SU-DHL-6 (cell line): ENCODE results near the gene NCOA1.

ENCODE experiments used
- CTCF ChIP-seq: fragments of 200-600 bp; sonication (generic); IDR thresholded peaks from one replicate; pipeline ENCODE4 v1.5.1; 2017; ENCODE audit warnings: antibody characterized with exemption, mild to moderate bottlenecking, low read length, moderate library complexity; ENCODE audit not compliant: insufficient read depth, poor library complexity, severe bottlenecking
- EZH2phosphoT487 ChIP-seq: fragments of 200-600 bp; sonication (generic), shearing (Covaris generic); conservative IDR thresholded peaks from 2 replicates; pipeline ENCODE4 v1.6.1; 2018; ENCODE audit warnings: mild to moderate bottlenecking, antibody characterized with exemption, low read length, moderate library complexity, mixed read lengths

GRCh38 chr2:24651643-24652003 lies 160.6 kb downstream of the NCOA1 start:
- TF ChIP-seq CTCF = no peak
- no peak for TF ChIP-seq EZH2phosphoT487
